IMR-90 (cell line): ENCODE data around the gene HRAS. TPM values are rescaled to one million over a fixed set of nuclear protein-coding genes. Genes with fewer than 3 reads are reported as not detected.
A peak's percentile ranks its signal among the peaks of the same experiment; 100 is the strongest.

Source experiments
- ATAC-seq: fragments of 200-7000 bp; cut with Tn5 transposase; 2 replicates; pipeline ENCODE4 v1.9.1; 2020; ENCODE audit warnings: low read depth, mild to moderate bottlenecking, moderate library complexity
- BruUV-seq: library from RNA; stranded (reverse); fragments of 400-500 nt; replicated peaks from 2 replicates; lab custom pipeline; 2021; lab: Mats Ljungman, UMichigan
- CTCF ChIA-PET: fragments of 300-600 bp; formaldehyde crosslinking; extraction: SDS; loops from one replicate; lab custom pipeline; 2021; ENCODE audit warnings: antibody characterized with exemption; lab: Yijun Ruan, JAX
- POLR2A ChIA-PET: fragments of 300-600 bp; sonication (Branson Sonifier 250); formaldehyde crosslinking; loops from one replicate; lab custom pipeline; 2022; ENCODE audit warnings: antibody characterized with exemption; ENCODE audit not compliant: unreplicated experiment; lab: Charles Lee
- DNase-seq: peaks from one replicate; pipeline ENCODE4 v3.0.0; 2013
- H2AFZ ChIP-seq: replicated peaks from 2 replicates; pipeline ENCODE3; 2013; ENCODE audit warnings: low read length, mild to moderate bottlenecking; ENCODE audit not compliant: poor library complexity
- H2AK5ac ChIP-seq: 2 replicates; pipeline ENCODE4 v1.6.1; 2013; ENCODE audit warnings: low read depth, low read length, inconsistent platforms
- H2AK9ac ChIP-seq: replicated peaks from 2 replicates; pipeline ENCODE3; 2013; ENCODE audit warnings: mild to moderate bottlenecking, low read depth, low read length, moderate library complexity; ENCODE audit not compliant: poor library complexity
- H2BK120ac ChIP-seq: 2 replicates; pipeline ENCODE4 v1.6.1; 2013; ENCODE audit warnings: low read depth, low read length, inconsistent platforms
- H2BK15ac ChIP-seq: 3 replicates; pipeline ENCODE4 v1.6.1; 2013; ENCODE audit warnings: low read depth, low read length, inconsistent platforms
- H2BK20ac ChIP-seq: 2 replicates; pipeline ENCODE4 v1.6.1; 2013; ENCODE audit warnings: low read depth, mild to moderate bottlenecking, inconsistent platforms, low read length, moderate library complexity
- H2BK5ac ChIP-seq: 2 replicates; pipeline ENCODE4 v1.6.1; 2013; ENCODE audit warnings: mild to moderate bottlenecking, low read depth, low read length, inconsistent platforms; ENCODE audit not compliant: poor library complexity, severe bottlenecking
- H3K14ac ChIP-seq: replicated peaks from 2 replicates; pipeline ENCODE4 v1.6.1; 2013; ENCODE audit warnings: low read depth, low read length, inconsistent platforms
- H3K18ac ChIP-seq: 2 replicates; pipeline ENCODE4 v1.6.1; 2013; ENCODE audit warnings: low read depth, low read length, control low read depth
- H3K23ac ChIP-seq: 2 replicates; pipeline ENCODE4 v1.6.1; 2013; ENCODE audit warnings: low read depth, low read length, inconsistent platforms
- H3K27ac ChIP-seq: 2 replicates; pipeline ENCODE4 v1.5.1; 2013; ENCODE audit warnings: mild to moderate bottlenecking, control low read depth, low read length; ENCODE audit not compliant: insufficient read depth
- H3K27me3 ChIP-seq: 2 replicates; pipeline ENCODE4 v1.6.1; 2013; ENCODE audit warnings: low read length; ENCODE audit not compliant: control insufficient read depth, insufficient read depth
- H3K36me3 ChIP-seq: 2 replicates; pipeline ENCODE4 v1.6.1; 2013; ENCODE audit warnings: low read length, mixed read lengths; ENCODE audit not compliant: control insufficient read depth, insufficient read depth
- H3K4ac ChIP-seq: 2 replicates; pipeline ENCODE4 v1.6.1; 2013; ENCODE audit warnings: low read depth, low read length, inconsistent platforms
- H3K4me1 ChIP-seq: 2 replicates; pipeline ENCODE4 v1.6.1; 2013; ENCODE audit warnings: low read length, mixed read lengths; ENCODE audit not compliant: control insufficient read depth, insufficient read depth
- H3K4me2 ChIP-seq: 2 replicates; pipeline ENCODE4 v1.6.1; 2013; ENCODE audit warnings: low read depth, mild to moderate bottlenecking, control low read depth, low read length, moderate library complexity
- H3K4me3 ChIP-seq: 2 replicates; pipeline ENCODE4 v1.5.1; 2013; ENCODE audit warnings: low read depth, mild to moderate bottlenecking, control low read depth, low read length, moderate library complexity; ENCODE audit not compliant: insufficient read depth
- H3K56ac ChIP-seq: 2 replicates; pipeline ENCODE4 v1.6.1; 2013; ENCODE audit warnings: low read length, inconsistent platforms; ENCODE audit not compliant: insufficient read depth; ENCODE audit errors: extremely low read depth
- H3K79me1 ChIP-seq, 2 experiments: 2 replicates each; pipeline ENCODE4 v1.6.1; 2013; ENCODE audit warnings: low read length in 2 of 2, inconsistent platforms in 1 of 2, low read depth in 1 of 2
- H3K9ac ChIP-seq: 2 replicates; pipeline ENCODE4 v1.6.1; 2013; ENCODE audit warnings: low read depth, low read length, control low read depth
- H3K9me1 ChIP-seq: 2 replicates; pipeline ENCODE4 v1.6.1; 2013; ENCODE audit warnings: low read length, inconsistent platforms; ENCODE audit not compliant: insufficient read depth
- H3K9me3 ChIP-seq: 2 replicates; pipeline ENCODE4 v1.6.1; 2013; ENCODE audit warnings: low read length; ENCODE audit not compliant: control insufficient read depth, insufficient read depth
- H4K20me1 ChIP-seq: 2 replicates; pipeline ENCODE4 v1.6.1; 2013; ENCODE audit warnings: low read length, inconsistent platforms; ENCODE audit not compliant: insufficient read depth
- H4K5ac ChIP-seq: 2 replicates; pipeline ENCODE4 v1.6.1; 2013; ENCODE audit warnings: mild to moderate bottlenecking, low read depth, low read length, control low read depth
- H4K8ac ChIP-seq, 2 experiments: 2 replicates each; pipeline ENCODE4 v1.6.1; 2013; ENCODE audit warnings: low read depth in 2 of 2, low read length in 2 of 2, control low read depth in 1 of 2, inconsistent platforms in 1 of 2
- H4K91ac ChIP-seq: 2 replicates; pipeline ENCODE4 v1.6.1; 2013; ENCODE audit warnings: low read depth, low read length, inconsistent platforms; ENCODE audit not compliant: insufficient read depth
- BHLHE40 ChIP-seq: fragments of 150-350 bp; IDR thresholded peaks from 2 replicates; pipeline ENCODE4 v1.6.1; 2016; ENCODE audit warnings: mild to moderate bottlenecking, low read depth, low read length
- CEBPB ChIP-seq: IDR thresholded peaks from 2 replicates; pipeline ENCODE4 v1.6.1; 2012; ENCODE audit warnings: low read depth, low read length, improper control_type of control experiment
- FOS ChIP-seq: fragments of 150-350 bp; IDR thresholded peaks from 2 replicates; pipeline ENCODE4 v1.6.1; 2016; ENCODE audit warnings: low read depth, low read length
- MAFK ChIP-seq: IDR thresholded peaks from 2 replicates; pipeline ENCODE4 v1.6.1; 2012; ENCODE audit warnings: low read depth, low read length, improper control_type of control experiment
- MAZ ChIP-seq: IDR thresholded peaks from 2 replicates; pipeline ENCODE4 v1.6.1; 2012; ENCODE audit warnings: low read depth, mild to moderate bottlenecking, low read length, improper control_type of control experiment, moderate library complexity, borderline replicate concordance
- MXI1 ChIP-seq: IDR thresholded peaks from 2 replicates; pipeline ENCODE4 v1.6.1; 2012; ENCODE audit warnings: low read depth, mild to moderate bottlenecking, low read length, moderate library complexity, borderline replicate concordance
- POLR2A ChIP-seq: IDR thresholded peaks from 2 replicates; pipeline ENCODE4 v1.6.1; 2012; ENCODE audit warnings: mild to moderate bottlenecking, low read depth, low read length
- RAD21 ChIP-seq: IDR thresholded peaks from 2 replicates; pipeline ENCODE4 v1.6.1; 2012; ENCODE audit warnings: low read length, improper control_type of control experiment
- RCOR1 ChIP-seq: IDR thresholded peaks from 2 replicates; pipeline ENCODE4 v1.6.1; 2012; ENCODE audit warnings: mild to moderate bottlenecking, low read length, improper control_type of control experiment; ENCODE audit not compliant: insufficient replicate concordance
- RFX5 ChIP-seq: IDR thresholded peaks from 2 replicates; pipeline ENCODE4 v1.8.0; 2012; ENCODE audit warnings: low read depth, mild to moderate bottlenecking, low read length, moderate library complexity
- SMC3 ChIP-seq: fragments of 150-350 bp; IDR thresholded peaks from 2 replicates; pipeline ENCODE4 v1.6.1; 2016; ENCODE audit warnings: low read depth, mild to moderate bottlenecking, antibody characterized with exemption, low read length, moderate library complexity
- whole genome bisulfite sequencing, 2 experiments: methylation state at CpG; one replicate each; pipeline versions ENCODE4 v1.1.5 to v1.1.7; 2013; ENCODE audit warnings: missing lambda C conversion rate in 2 of 2; ENCODE audit not compliant: insufficient read length in 1 of 2; ENCODE audit errors: extremely low coverage in 2 of 2; 5-methylcytosine and 5-hydroxymethylcytosine counted together
- dilution Hi-C: fragments of 300-500 bp; cut with HindIII; formaldehyde crosslinking; loops from one replicate; pipeline ENCODE4 v1.14.3; 2018; ENCODE audit warnings: low sequenced_read_pairs; ENCODE audit not compliant: unreplicated experiment
- in situ Hi-C: fragments of 300-500 bp; cut with MboI; formaldehyde crosslinking; loops from 3 replicates; pipeline ENCODE4 v1.14.3; 2019; ENCODE audit warnings: low sequenced_read_pairs, inconsistent platforms, mixed read lengths
- intact Hi-C: fragments of 100-400 bp; cut with micrococcal nuclease; formaldehyde crosslinking; loops from 2 replicates; pipeline ENCODE4 v1.10.0; 2022
- polyA plus RNA-seq, 3 experiments: library from polyadenylated mRNA; depleted of rRNA; stranded (reverse); fragments of >200 nt; gene quantifications; 2 replicates each; pipeline ENCODE4 v1.2.3, GENCODE V29; 2012; ENCODE audit warnings: low replicate concordance in 1 of 3
- total RNA-seq: library from RNA; depleted of rRNA; stranded (reverse); fragments of >200 nt; gene quantifications from 2 replicates; pipeline ENCODE4 v1.2.3, GENCODE V29; 2012
- TF ChIP-seq, protein P1 (sequence below): conservative IDR thresholded peaks from 2 replicates; pipeline ENCODE4 v1.5.1; 2012; ENCODE audit warnings: mild to moderate bottlenecking, low read depth, low read length, improper control_type of control experiment
- TF ChIP-seq, protein P2 (sequence below): fragments of 150-350 bp; IDR thresholded peaks from 2 replicates; pipeline ENCODE4 v1.6.1; 2016; ENCODE audit warnings: low read depth, mild to moderate bottlenecking, low read length, moderate library complexity, borderline replicate concordance
- TF ChIP-seq, protein P3 (sequence below): fragments of 150-350 bp; IDR thresholded peaks from 2 replicates; pipeline ENCODE4 v1.6.1; 2017; ENCODE audit warnings: mild to moderate bottlenecking, antibody characterized with exemption, low read length, low read depth

The HRAS gene
- total and polyA plus RNA-seq, 2 of the 4 experiments (the other 2 are of a cell fraction) = 108 to 123 TPM

DNA sequence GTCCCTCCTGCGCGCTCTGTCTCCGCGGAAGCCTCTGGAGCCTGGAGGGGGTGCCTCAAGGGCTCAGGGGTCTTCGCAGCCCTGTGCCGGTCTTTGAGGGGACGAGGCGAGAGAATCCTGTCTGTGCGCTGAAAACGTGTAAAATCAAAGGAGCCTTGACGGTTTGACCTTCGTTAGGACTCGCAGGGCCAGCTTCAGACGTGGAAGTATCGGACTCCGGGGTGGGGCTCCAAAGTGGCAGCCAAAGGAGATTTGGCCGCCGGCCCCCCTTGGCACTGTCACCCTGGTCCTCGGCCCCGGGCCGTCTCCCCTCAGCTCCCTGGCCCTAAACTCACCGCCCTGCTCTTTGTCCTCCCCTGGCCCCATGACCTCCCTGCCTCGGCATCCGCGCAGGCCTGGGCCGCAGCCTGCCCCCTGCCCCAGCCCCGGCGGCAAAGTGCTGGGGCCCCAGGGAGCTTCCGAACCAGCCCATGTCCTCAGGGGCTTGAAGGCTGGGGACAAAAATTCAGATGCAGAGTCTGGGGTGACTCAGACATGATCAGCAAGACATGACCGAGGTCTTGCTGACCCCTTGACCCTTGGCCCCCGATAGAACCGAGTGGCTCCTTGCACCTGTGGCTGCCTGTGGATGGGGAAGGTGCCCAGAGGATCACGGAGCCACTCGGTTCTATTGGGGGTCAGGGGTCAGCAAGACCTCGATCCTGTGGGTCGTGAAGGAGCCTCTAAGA lies 33.9 kb upstream of the HRAS start:
- H3K14ac ChIP-seq = peak overlapping the region; percentile 98
- dilution Hi-C loops (no loop called here), in situ Hi-C loops (no loop called here), intact Hi-C loops (no loop called here)
- H2AK9ac ChIP-seq = peak overlapping the region; percentile 100
- peak overlapping the region; percentile 41; the same call in 1 of the 2 replicates for H3K56ac ChIP-seq
- TF ChIP-seq, protein P1, sequence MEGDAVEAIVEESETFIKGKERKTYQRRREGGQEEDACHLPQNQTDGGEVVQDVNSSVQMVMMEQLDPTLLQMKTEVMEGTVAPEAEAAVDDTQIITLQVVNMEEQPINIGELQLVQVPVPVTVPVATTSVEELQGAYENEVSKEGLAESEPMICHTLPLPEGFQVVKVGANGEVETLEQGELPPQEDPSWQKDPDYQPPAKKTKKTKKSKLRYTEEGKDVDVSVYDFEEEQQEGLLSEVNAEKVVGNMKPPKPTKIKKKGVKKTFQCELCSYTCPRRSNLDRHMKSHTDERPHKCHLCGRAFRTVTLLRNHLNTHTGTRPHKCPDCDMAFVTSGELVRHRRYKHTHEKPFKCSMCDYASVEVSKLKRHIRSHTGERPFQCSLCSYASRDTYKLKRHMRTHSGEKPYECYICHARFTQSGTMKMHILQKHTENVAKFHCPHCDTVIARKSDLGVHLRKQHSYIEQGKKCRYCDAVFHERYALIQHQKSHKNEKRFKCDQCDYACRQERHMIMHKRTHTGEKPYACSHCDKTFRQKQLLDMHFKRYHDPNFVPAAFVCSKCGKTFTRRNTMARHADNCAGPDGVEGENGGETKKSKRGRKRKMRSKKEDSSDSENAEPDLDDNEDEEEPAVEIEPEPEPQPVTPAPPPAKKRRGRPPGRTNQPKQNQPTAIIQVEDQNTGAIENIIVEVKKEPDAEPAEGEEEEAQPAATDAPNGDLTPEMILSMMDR = no peak
- TF ChIP-seq FOS (no peak), CEBPB (no peak), BHLHE40 (no peak), RCOR1 (no peak), RFX5 (no peak), POLR2A (no peak), MAFK (no peak), MAZ (no peak), MXI1 (no peak), SMC3 (no peak), RAD21 (no peak)
- TF ChIP-seq, protein P2, sequence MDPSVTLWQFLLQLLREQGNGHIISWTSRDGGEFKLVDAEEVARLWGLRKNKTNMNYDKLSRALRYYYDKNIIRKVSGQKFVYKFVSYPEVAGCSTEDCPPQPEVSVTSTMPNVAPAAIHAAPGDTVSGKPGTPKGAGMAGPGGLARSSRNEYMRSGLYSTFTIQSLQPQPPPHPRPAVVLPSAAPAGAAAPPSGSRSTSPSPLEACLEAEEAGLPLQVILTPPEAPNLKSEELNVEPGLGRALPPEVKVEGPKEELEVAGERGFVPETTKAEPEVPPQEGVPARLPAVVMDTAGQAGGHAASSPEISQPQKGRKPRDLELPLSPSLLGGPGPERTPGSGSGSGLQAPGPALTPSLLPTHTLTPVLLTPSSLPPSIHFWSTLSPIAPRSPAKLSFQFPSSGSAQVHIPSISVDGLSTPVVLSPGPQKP = no peak
- TF ChIP-seq, protein P3, sequence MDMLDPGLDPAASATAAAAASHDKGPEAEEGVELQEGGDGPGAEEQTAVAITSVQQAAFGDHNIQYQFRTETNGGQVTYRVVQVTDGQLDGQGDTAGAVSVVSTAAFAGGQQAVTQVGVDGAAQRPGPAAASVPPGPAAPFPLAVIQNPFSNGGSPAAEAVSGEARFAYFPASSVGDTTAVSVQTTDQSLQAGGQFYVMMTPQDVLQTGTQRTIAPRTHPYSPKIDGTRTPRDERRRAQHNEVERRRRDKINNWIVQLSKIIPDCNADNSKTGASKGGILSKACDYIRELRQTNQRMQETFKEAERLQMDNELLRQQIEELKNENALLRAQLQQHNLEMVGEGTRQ = no peak
- ChIA-PET CTCF (no interaction called here), POLR2A (no interaction called here)
- 27% methylated on average over 19 of the region's 36 CpGs; no CpG with 5 or more reads in 1 of the 2 experiments for WGBS, 2 experiments
- H3K4me2 ChIP-seq = peak overlapping the region; percentile 89
- DNase-seq = no peak
- peak overlapping the region; percentile 26; the same call in 2 of the 3 replicates for H2BK15ac ChIP-seq
- peak overlapping the region; percentile 53 for H3K27ac ChIP-seq
- peaks cover 17% of the 10 kb centered on the region for H3K4me1 ChIP-seq
- H4K5ac ChIP-seq = peak overlapping the region; percentile 94
- H4K20me1 ChIP-seq = peaks cover 23% of the 10 kb centered on the region
- H2AFZ ChIP-seq = peak overlapping the region; percentile 93
- H4K91ac ChIP-seq = peak overlapping the region; percentile 83; the same call in 1 of the 2 replicates
- H3K18ac ChIP-seq = peak overlapping the region; percentile 63; the same call in 1 of the 2 replicates
- ATAC-seq = no peak
- no peaks in the 10 kb centered on the region; the same call in 1 of the 2 replicates for H3K27me3 ChIP-seq
- H3K23ac ChIP-seq = peak overlapping the region; percentile 58; the same call in 1 of the 2 replicates
- peak overlapping the region; percentile 16; the same call in 1 of the 2 replicates for H2BK120ac ChIP-seq
- H3K4ac ChIP-seq = peak overlapping the region; percentile 96
- no peaks in the 10 kb centered on the region for H3K9me3 ChIP-seq
- H3K9me1 ChIP-seq = no peaks in the 10 kb centered on the region
- H3K9ac ChIP-seq = peak overlapping the region; percentile 93
- peak overlapping the region; percentile 96 for H2BK5ac ChIP-seq
- peaks cover 21 to 34% of the 10 kb centered on the region in 2 experiments; a peak in 3 of 4 replicates for H3K79me1 ChIP-seq
- peaks cover 14% of the 10 kb centered on the region for H3K36me3 ChIP-seq
- peak overlapping the region; percentile 47 for H3K4me3 ChIP-seq
- no peak overlapping the region for H2BK20ac ChIP-seq
- H4K8ac ChIP-seq = peak overlapping the region; percentile 88 to 99
- BruUV-seq = no TSS peak
- H2AK5ac ChIP-seq = peak overlapping the region; percentile 80
